IMR-90 (cell line): Measurements from ENCODE around the gene TAF11. TPM values are rescaled to one million over a fixed set of nuclear protein-coding genes. Genes with fewer than 3 reads are reported as not detected.

ENCODE experiments used
- ATAC-seq: fragments of 200-7000 bp; cut with Tn5 transposase; 2 replicates; pipeline ENCODE4 v1.9.1; 2020; ENCODE audit warnings: low read depth, mild to moderate bottlenecking, moderate library complexity
- BruUV-seq: library from RNA; stranded (reverse); fragments of 400-500 nt; replicated peaks from 2 replicates; lab custom pipeline; 2021; lab: Mats Ljungman, UMichigan
- CTCF ChIA-PET: fragments of 300-600 bp; formaldehyde crosslinking; extraction: SDS; loops from one replicate; lab custom pipeline; 2021; ENCODE audit warnings: antibody characterized with exemption; lab: Yijun Ruan, JAX
- POLR2A ChIA-PET: fragments of 300-600 bp; sonication (Branson Sonifier 250); formaldehyde crosslinking; loops from one replicate; lab custom pipeline; 2022; ENCODE audit warnings: antibody characterized with exemption; ENCODE audit not compliant: unreplicated experiment; lab: Charles Lee
- DNase-seq: peaks from one replicate; pipeline ENCODE4 v3.0.0; 2013
- H2AFZ ChIP-seq: replicated peaks from 2 replicates; pipeline ENCODE3; 2013; ENCODE audit warnings: low read length, mild to moderate bottlenecking; ENCODE audit not compliant: poor library complexity
- H2AK5ac ChIP-seq: 2 replicates; pipeline ENCODE4 v1.6.1; 2013; ENCODE audit warnings: low read depth, low read length, inconsistent platforms
- H2AK9ac ChIP-seq: replicated peaks from 2 replicates; pipeline ENCODE3; 2013; ENCODE audit warnings: mild to moderate bottlenecking, low read depth, low read length, moderate library complexity; ENCODE audit not compliant: poor library complexity
- H2BK120ac ChIP-seq: 2 replicates; pipeline ENCODE4 v1.6.1; 2013; ENCODE audit warnings: low read depth, low read length, inconsistent platforms
- H2BK15ac ChIP-seq: 3 replicates; pipeline ENCODE4 v1.6.1; 2013; ENCODE audit warnings: low read depth, low read length, inconsistent platforms
- H2BK20ac ChIP-seq: 2 replicates; pipeline ENCODE4 v1.6.1; 2013; ENCODE audit warnings: low read depth, mild to moderate bottlenecking, inconsistent platforms, low read length, moderate library complexity
- H2BK5ac ChIP-seq: 2 replicates; pipeline ENCODE4 v1.6.1; 2013; ENCODE audit warnings: mild to moderate bottlenecking, low read depth, low read length, inconsistent platforms; ENCODE audit not compliant: poor library complexity, severe bottlenecking
- H3K14ac ChIP-seq: replicated peaks from 2 replicates; pipeline ENCODE4 v1.6.1; 2013; ENCODE audit warnings: low read depth, low read length, inconsistent platforms
- H3K18ac ChIP-seq: 2 replicates; pipeline ENCODE4 v1.6.1; 2013; ENCODE audit warnings: low read depth, low read length, control low read depth
- H3K23ac ChIP-seq: 2 replicates; pipeline ENCODE4 v1.6.1; 2013; ENCODE audit warnings: low read depth, low read length, inconsistent platforms
- H3K27ac ChIP-seq: 2 replicates; pipeline ENCODE4 v1.5.1; 2013; ENCODE audit warnings: mild to moderate bottlenecking, control low read depth, low read length; ENCODE audit not compliant: insufficient read depth
- H3K27me3 ChIP-seq: 2 replicates; pipeline ENCODE4 v1.6.1; 2013; ENCODE audit warnings: low read length; ENCODE audit not compliant: control insufficient read depth, insufficient read depth
- H3K36me3 ChIP-seq: 2 replicates; pipeline ENCODE4 v1.6.1; 2013; ENCODE audit warnings: low read length, mixed read lengths; ENCODE audit not compliant: control insufficient read depth, insufficient read depth
- H3K4ac ChIP-seq: 2 replicates; pipeline ENCODE4 v1.6.1; 2013; ENCODE audit warnings: low read depth, low read length, inconsistent platforms
- H3K4me1 ChIP-seq: 2 replicates; pipeline ENCODE4 v1.6.1; 2013; ENCODE audit warnings: low read length, mixed read lengths; ENCODE audit not compliant: control insufficient read depth, insufficient read depth
- H3K4me2 ChIP-seq: 2 replicates; pipeline ENCODE4 v1.6.1; 2013; ENCODE audit warnings: low read depth, mild to moderate bottlenecking, control low read depth, low read length, moderate library complexity
- H3K4me3 ChIP-seq: 2 replicates; pipeline ENCODE4 v1.5.1; 2013; ENCODE audit warnings: low read depth, mild to moderate bottlenecking, control low read depth, low read length, moderate library complexity; ENCODE audit not compliant: insufficient read depth
- H3K56ac ChIP-seq: 2 replicates; pipeline ENCODE4 v1.6.1; 2013; ENCODE audit warnings: low read length, inconsistent platforms; ENCODE audit not compliant: insufficient read depth; ENCODE audit errors: extremely low read depth
- H3K79me1 ChIP-seq, 2 experiments: 2 replicates each; pipeline ENCODE4 v1.6.1; 2013; ENCODE audit warnings: low read length in 2 of 2, inconsistent platforms in 1 of 2, low read depth in 1 of 2
- H3K9ac ChIP-seq: 2 replicates; pipeline ENCODE4 v1.6.1; 2013; ENCODE audit warnings: low read depth, low read length, control low read depth
- H3K9me1 ChIP-seq: 2 replicates; pipeline ENCODE4 v1.6.1; 2013; ENCODE audit warnings: low read length, inconsistent platforms; ENCODE audit not compliant: insufficient read depth
- H3K9me3 ChIP-seq: 2 replicates; pipeline ENCODE4 v1.6.1; 2013; ENCODE audit warnings: low read length; ENCODE audit not compliant: control insufficient read depth, insufficient read depth
- H4K20me1 ChIP-seq: 2 replicates; pipeline ENCODE4 v1.6.1; 2013; ENCODE audit warnings: low read length, inconsistent platforms; ENCODE audit not compliant: insufficient read depth
- H4K5ac ChIP-seq: 2 replicates; pipeline ENCODE4 v1.6.1; 2013; ENCODE audit warnings: mild to moderate bottlenecking, low read depth, low read length, control low read depth
- H4K8ac ChIP-seq, 2 experiments: 2 replicates each; pipeline ENCODE4 v1.6.1; 2013; ENCODE audit warnings: low read depth in 2 of 2, low read length in 2 of 2, control low read depth in 1 of 2, inconsistent platforms in 1 of 2
- H4K91ac ChIP-seq: 2 replicates; pipeline ENCODE4 v1.6.1; 2013; ENCODE audit warnings: low read depth, low read length, inconsistent platforms; ENCODE audit not compliant: insufficient read depth
- CTCF ChIP-seq: conservative IDR thresholded peaks from 2 replicates; pipeline ENCODE4 v1.5.1; 2012; ENCODE audit warnings: mild to moderate bottlenecking, low read depth, low read length, improper control_type of control experiment
- MXI1 ChIP-seq: IDR thresholded peaks from 2 replicates; pipeline ENCODE4 v1.6.1; 2012; ENCODE audit warnings: low read depth, mild to moderate bottlenecking, low read length, moderate library complexity, borderline replicate concordance
- WGBS, 2 experiments: methylation state at CpG; one replicate each; pipeline versions ENCODE4 v1.1.5 to v1.1.7; 2013; ENCODE audit warnings: missing lambda C conversion rate in 2 of 2; ENCODE audit not compliant: insufficient read length in 1 of 2; ENCODE audit errors: extremely low coverage in 2 of 2; 5-methylcytosine and 5-hydroxymethylcytosine counted together
- dilution Hi-C: fragments of 300-500 bp; cut with HindIII; formaldehyde crosslinking; loops from one replicate; pipeline ENCODE4 v1.14.3; 2018; ENCODE audit warnings: low sequenced_read_pairs; ENCODE audit not compliant: unreplicated experiment
- in situ Hi-C: fragments of 300-500 bp; cut with MboI; formaldehyde crosslinking; loops from 3 replicates; pipeline ENCODE4 v1.14.3; 2019; ENCODE audit warnings: low sequenced_read_pairs, inconsistent platforms, mixed read lengths
- intact Hi-C: fragments of 100-400 bp; cut with micrococcal nuclease; formaldehyde crosslinking; loops from 2 replicates; pipeline ENCODE4 v1.10.0; 2022
- polyA plus RNA-seq, 3 experiments: library from polyadenylated mRNA; depleted of rRNA; stranded (reverse); fragments of >200 nt; gene quantifications; 2 replicates each; pipeline ENCODE4 v1.2.3, GENCODE V29; 2012; ENCODE audit warnings: low replicate concordance in 1 of 3
- total RNA-seq: library from RNA; depleted of rRNA; stranded (reverse); fragments of >200 nt; gene quantifications from 2 replicates; pipeline ENCODE4 v1.2.3, GENCODE V29; 2012

TAF11 gene
- total and polyA plus RNA-seq, 2 of the 4 experiments (the other 2 are of a cell fraction) = 12.7 to 23.3 TPM

GRCh38 chr6:34872332-34872731 is 15.5 kb downstream of the TAF11 start:
- ChIA-PET CTCF (no interaction called here), POLR2A (no interaction called here)
- 60% methylated on average over 1 of the region's 1 CpG; no CpG with 5 or more reads in 1 of the 2 experiments for WGBS, 2 experiments
- Histone ChIP-seq H2AFZ (no peak overlapping the region), H3K9ac (no peak overlapping the region), H3K14ac (no peak overlapping the region), H3K56ac (no peak overlapping the region), H4K5ac (no peak overlapping the region), H2AK9ac (no peak overlapping the region), H3K4me3 (no peak overlapping the region), H2BK120ac (no peak overlapping the region), H3K4ac (no peak overlapping the region), H3K27ac (no peak overlapping the region), H4K91ac (no peak overlapping the region), H3K4me2 (no peak overlapping the region), H3K27me3 (no peaks in the 10 kb centered on the region), H3K23ac (no peak overlapping the region), H2BK20ac (no peak overlapping the region), H3K36me3 (peaks cover 21% of the 10 kb centered on the region), H4K20me1 (no peaks in the 10 kb centered on the region), H2AK5ac (no peak overlapping the region), H3K79me1 (no peaks in the 10 kb centered on the region), H3K18ac (no peak overlapping the region), H2BK15ac (no peak overlapping the region), H2BK5ac (no peak overlapping the region), H3K9me1 (peaks cover 4% of the 10 kb centered on the region; the same call in 1 of the 2 replicates), H3K9me3 (no peaks in the 10 kb centered on the region), H4K8ac (no peak overlapping the region), H3K4me1 (no peaks in the 10 kb centered on the region)
- TF ChIP-seq CTCF (no peak), MXI1 (no peak)
- in situ Hi-C loops = no loop called here
- DNase-seq (no peak), ATAC-seq (no peak)
- dilution Hi-C loops = no loop called here
- intact Hi-C loops = no loop called here
- BruUV-seq = no TSS peak
